Loucy (cell line): ENCODE data around the gene BCLAF1.

Experiments used
- EZH2phosphoT487 ChIP-seq: fragments of 200-600 bp; IDR thresholded peaks from 2 replicates; pipeline ENCODE4 v1.6.1; 2018; ENCODE audit warnings: antibody characterized with exemption, mild to moderate bottlenecking, moderate library complexity, borderline replicate concordance
- TF ChIP-seq, protein P1 (sequence below): fragments of 200-600 bp; sonication (generic); conservative IDR thresholded peaks from 2 replicates; pipeline ENCODE4 v1.5.1; 2014; ENCODE audit warnings: mild to moderate bottlenecking, antibody characterized with exemption, low read length

DNA sequence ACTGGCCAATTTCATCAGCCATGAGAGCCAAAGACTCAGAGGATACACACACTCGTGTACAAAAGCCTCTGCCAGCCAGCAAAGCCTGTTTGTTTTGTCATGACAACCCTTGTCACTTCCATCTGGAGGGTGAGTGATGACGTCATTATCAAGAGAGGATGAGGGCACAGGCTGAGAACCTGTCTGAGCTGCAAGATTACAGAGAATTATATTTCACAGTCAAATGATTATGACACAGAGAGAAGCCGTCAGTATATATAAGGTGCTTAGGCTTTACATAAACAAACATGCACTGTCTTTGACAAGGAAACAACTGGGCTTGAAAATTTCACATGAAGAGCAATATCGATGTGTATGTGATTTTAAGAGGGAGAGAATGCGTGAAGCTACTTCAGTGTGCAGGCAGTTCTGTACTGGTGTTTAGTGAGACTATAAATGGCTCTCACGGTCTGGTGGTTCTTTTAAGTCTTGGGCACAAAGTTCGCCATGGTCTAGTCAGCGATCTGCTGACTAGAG is 36.5 kb upstream of the BCLAF1 start:
- TF ChIP-seq, protein P1, sequence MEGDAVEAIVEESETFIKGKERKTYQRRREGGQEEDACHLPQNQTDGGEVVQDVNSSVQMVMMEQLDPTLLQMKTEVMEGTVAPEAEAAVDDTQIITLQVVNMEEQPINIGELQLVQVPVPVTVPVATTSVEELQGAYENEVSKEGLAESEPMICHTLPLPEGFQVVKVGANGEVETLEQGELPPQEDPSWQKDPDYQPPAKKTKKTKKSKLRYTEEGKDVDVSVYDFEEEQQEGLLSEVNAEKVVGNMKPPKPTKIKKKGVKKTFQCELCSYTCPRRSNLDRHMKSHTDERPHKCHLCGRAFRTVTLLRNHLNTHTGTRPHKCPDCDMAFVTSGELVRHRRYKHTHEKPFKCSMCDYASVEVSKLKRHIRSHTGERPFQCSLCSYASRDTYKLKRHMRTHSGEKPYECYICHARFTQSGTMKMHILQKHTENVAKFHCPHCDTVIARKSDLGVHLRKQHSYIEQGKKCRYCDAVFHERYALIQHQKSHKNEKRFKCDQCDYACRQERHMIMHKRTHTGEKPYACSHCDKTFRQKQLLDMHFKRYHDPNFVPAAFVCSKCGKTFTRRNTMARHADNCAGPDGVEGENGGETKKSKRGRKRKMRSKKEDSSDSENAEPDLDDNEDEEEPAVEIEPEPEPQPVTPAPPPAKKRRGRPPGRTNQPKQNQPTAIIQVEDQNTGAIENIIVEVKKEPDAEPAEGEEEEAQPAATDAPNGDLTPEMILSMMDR = no peak
- no peak for TF ChIP-seq EZH2phosphoT487
